CD4-positive, alpha-beta T cell (primary cell): ENCODE measurements around the gene EPB41L4A. TPM values are rescaled to one million over a fixed set of nuclear protein-coding genes. Genes with fewer than 3 reads are reported as not detected.

Experiments used
- ATAC-seq: fragments of 200-7000 bp; cut with Tn5 transposase; one replicate; pipeline ENCODE4 v1.10.0; 2022; ENCODE audit warnings: mild to moderate bottlenecking; ENCODE audit not compliant: poor library complexity
- CTCF ChIA-PET: fragments of 350-600 bp; sonication (Branson Sonifier 250); formaldehyde crosslinking; loops from one replicate; lab custom pipeline; 2021; ENCODE audit warnings: antibody characterized with exemption, inconsistent platforms; lab: Charles Lee
- POLR2A ChIA-PET: fragments of 350-600 bp; sonication (Branson Sonifier 250); formaldehyde crosslinking; loops from one replicate; lab custom pipeline; 2021; ENCODE audit warnings: antibody characterized with exemption, inconsistent platforms; lab: Charles Lee
- DNase-seq, 14 experiments: peaks; one replicate each; pipeline ENCODE4 v3.0.0-alpha.2; 2013 to 2020; ENCODE audit warnings: mixed read lengths in 2 of 14
- H3K27ac ChIP-seq, 2 donors: one replicate each; pipeline versions ENCODE4 v1.5.1 to v1.7.0; 2013; ENCODE audit warnings: low read length in 2 of 2, low read depth in 1 of 2, mild to moderate bottlenecking in 1 of 2
- H3K27me3 ChIP-seq, 2 experiments: 1 replicate in 1 of 2; 2 replicates in 1 of 2; pipeline versions ENCODE4 v1.6.1 to v1.7.0; 2013; ENCODE audit warnings: low read length in 2 of 2, control low read depth in 1 of 2, mild to moderate bottlenecking in 1 of 2, moderate library complexity in 1 of 2; ENCODE audit not compliant: insufficient read depth in 2 of 2, control insufficient read depth in 1 of 2
- H3K36me3 ChIP-seq: one replicate; pipeline ENCODE4 v1.6.1; 2013; ENCODE audit warnings: low read length, control low read depth; ENCODE audit not compliant: insufficient read depth
- H3K4me1 ChIP-seq: one replicate; pipeline ENCODE4 v1.6.1; 2013; ENCODE audit warnings: low read length, control low read depth; ENCODE audit not compliant: insufficient read depth
- H3K4me3 ChIP-seq: one replicate; pipeline ENCODE4 v1.5.1; 2013; ENCODE audit warnings: mild to moderate bottlenecking, low read length, moderate library complexity
- H3K9me3 ChIP-seq, 2 experiments: 1 replicate in 1 of 2; 2 replicates in 1 of 2; pipeline versions ENCODE4 v1.6.1 to v1.7.0; 2013; ENCODE audit warnings: low read length in 2 of 2, mild to moderate bottlenecking in 2 of 2, control low read depth in 1 of 2, moderate library complexity in 1 of 2; ENCODE audit not compliant: control insufficient read depth in 1 of 2, insufficient read depth in 1 of 2
- H3K27ac Mint-ChIP-seq: one replicate; pipeline ENCODE4 v1.8.0; 2020; ENCODE audit warnings: mixed read lengths
- H3K27me3 Mint-ChIP-seq: one replicate; pipeline ENCODE4 v1.8.0; 2021; ENCODE audit warnings: mixed read lengths
- H3K36me3 Mint-ChIP-seq: one replicate; pipeline ENCODE4 v1.8.0; 2021; ENCODE audit warnings: low read depth, mixed read lengths
- H3K4me1 Mint-ChIP-seq: one replicate; pipeline ENCODE4 v1.8.0; 2021; ENCODE audit warnings: low read depth, mixed read lengths
- H3K4me3 Mint-ChIP-seq: one replicate; pipeline ENCODE4 v1.8.0; 2020; ENCODE audit warnings: mild to moderate bottlenecking, mixed read lengths
- H3K9me3 Mint-ChIP-seq: one replicate; pipeline ENCODE4 v1.8.0; 2020; ENCODE audit warnings: mixed read lengths
- CTCF ChIP-seq: fragments of 200-600 bp; IDR thresholded peaks from one replicate; pipeline ENCODE4 v1.8.0; 2022; ENCODE audit warnings: antibody characterized with exemption, mild to moderate bottlenecking
- intact Hi-C, 2 experiments: fragments of 100-400 bp; cut with DNase I in 1 of 2; cut with micrococcal nuclease in 1 of 2; formaldehyde crosslinking; loops; one replicate each; pipeline versions ENCODE4 v1.15.1 to v1.9.0; 2023 to 2025; cut with DNase I, micrococcal nuclease
- total RNA-seq, 174 experiments: library from RNA in 2 of 174; stranded (reverse) in 2 of 174; gene quantifications; one replicate each; pipeline ENCODE4 v1.2.3 and lab custom pipeline; 2021 to 2026

EPB41L4A gene
- total RNA-seq, 2 experiments from 2014 or later: 0.08 TPM; not detected in 1

- ChIA-PET POLR2A (no interaction called here), CTCF (no interaction called here)
- H3K27me3 ChIP-seq: no peaks in the 10 kb centered on the region
- TF ChIP-seq CTCF: no peak
- H3K36me3 Mint-ChIP-seq: no peaks in the 10 kb centered on the region
- DNase-seq: peak in 1 of 14 experiments; percentile 22
- H3K27me3 Mint-ChIP-seq: peaks cover 20% of the 10 kb centered on the region
- H3K4me3 ChIP-seq: no peak overlapping the region
- intact Hi-C loops: no loop called here
- H3K27ac Mint-ChIP-seq: no peak overlapping the region
- ATAC-seq: no peak
- H3K4me3 Mint-ChIP-seq: no peak overlapping the region
- H3K9me3 ChIP-seq: peaks cover 0 to 4% of the 10 kb centered on the region in 2 experiments
- no peak overlapping the region for H3K27ac ChIP-seq
- no peaks in the 10 kb centered on the region for H3K4me1 ChIP-seq
- H3K36me3 ChIP-seq: no peaks in the 10 kb centered on the region
- H3K9me3 Mint-ChIP-seq: no peaks in the 10 kb centered on the region
- no peaks in the 10 kb centered on the region for H3K4me1 Mint-ChIP-seq
Measured at GRCh38 chr5:112355058-112355685, 63.9 kb downstream of the EPB41L4A start.

GRCh38 chr5:112353678-112354077 is 65.4 kb downstream of the EPB41L4A start:
- H3K27ac ChIP-seq: no peak overlapping the region
- no peaks in the 10 kb centered on the region for H3K4me1 ChIP-seq
- Mint-ChIP-seq H3K36me3 (no peaks in the 10 kb centered on the region), H3K4me3 (no peak overlapping the region), H3K4me1 (no peaks in the 10 kb centered on the region), H3K9me3 (no peaks in the 10 kb centered on the region), H3K27me3 (peaks cover 20% of the 10 kb centered on the region), H3K27ac (no peak overlapping the region)
- POLR2A ChIA-PET: no interaction called here
- intact Hi-C loops: no loop called here
- H3K9me3 ChIP-seq: peaks cover 0 to 4% of the 10 kb centered on the region in 2 experiments
- H3K27me3 ChIP-seq: no peaks in the 10 kb centered on the region
- TF ChIP-seq CTCF: no peak
- no peaks in the 10 kb centered on the region for H3K36me3 ChIP-seq
- H3K4me3 ChIP-seq: no peak overlapping the region
- DNase-seq: no peak
- CTCF ChIA-PET: no interaction called here
- ATAC-seq: no peak

GRCh38 chr5:112351225-112351624 is 67.9 kb downstream of the EPB41L4A start:
- ATAC-seq (no peak), DNase-seq (no peak)
- Mint-ChIP-seq H3K36me3 (no peaks in the 10 kb centered on the region), H3K9me3 (no peaks in the 10 kb centered on the region), H3K4me3 (no peak overlapping the region), H3K4me1 (no peaks in the 10 kb centered on the region), H3K27me3 (peaks cover 15% of the 10 kb centered on the region), H3K27ac (no peak overlapping the region)
- TF ChIP-seq CTCF: no peak
- H3K27ac ChIP-seq: no peak overlapping the region
- intact Hi-C loops: no loop called here
- H3K27me3 ChIP-seq: no peaks in the 10 kb centered on the region
- H3K4me3 ChIP-seq: no peak overlapping the region
- CTCF ChIA-PET: no interaction called here
- POLR2A ChIA-PET: no interaction called here
- no peaks in the 10 kb centered on the region for H3K4me1 ChIP-seq
- H3K9me3 ChIP-seq: peaks cover 0 to 4% of the 10 kb centered on the region in 2 experiments
- no peaks in the 10 kb centered on the region for H3K36me3 ChIP-seq
